Right cardiac atrium (tissue), 5 donors: ENCODE measurements around the gene TXNRD3. TPM values are rescaled to one million over a fixed set of nuclear protein-coding genes. Genes with fewer than 3 reads are reported as not detected.
"Not testable (repeated sequence)": the region's sequence is repeated elsewhere in the genome, so short reads cannot be mapped to it uniquely, and the experiment has no call there.

Source experiments
- ATAC-seq, 2 donors: fragments of 200-7000 bp; cut with Tn5 transposase; one replicate each; pipeline versions ENCODE4 v1.8.0 to v1.9.1; 2020; ENCODE audit warnings: moderate library complexity in 2 of 2, mild to moderate bottlenecking in 1 of 2
- DNase-seq, 3 donors: peaks; one replicate each; pipeline ENCODE4 v3.0.0-alpha.2; 2020
- H3K27ac ChIP-seq: one replicate; pipeline ENCODE4 v1.5.1; 2013; ENCODE audit warnings: mild to moderate bottlenecking, low read length, control low read depth, moderate library complexity
- H3K27me3 ChIP-seq: one replicate; pipeline ENCODE4 v1.6.1; 2013; ENCODE audit not compliant: control insufficient read depth, insufficient read depth
- H3K4me1 ChIP-seq: one replicate; pipeline ENCODE4 v1.6.1; 2013; ENCODE audit warnings: low read length; ENCODE audit not compliant: control insufficient read depth, insufficient read depth
- H3K4me3 ChIP-seq: one replicate; pipeline ENCODE4 v1.5.1; 2013; ENCODE audit warnings: low read length, control low read depth
- H3K9me3 ChIP-seq: one replicate; pipeline ENCODE4 v1.6.1; 2013; ENCODE audit warnings: low read length; ENCODE audit not compliant: control insufficient read depth
- WGBS: extraction: QIAGEN DNeasy Blood & Tissue Kit; methylation state at CpG from one replicate; pipeline ENCODE4 v1.1.7; 2013; 5-methylcytosine and 5-hydroxymethylcytosine counted together
- intact Hi-C, 4 donors: fragments of 100-400 bp; cut with DNase I; formaldehyde crosslinking; loops; one replicate each; pipeline versions ENCODE4 v1.11.0 to v1.14.0; 2022 to 2023
- polyA plus RNA-seq: library from polyadenylated mRNA; stranded (reverse); fragments of 200-250 nt; gene quantifications from one replicate; pipeline ENCODE4 v1.2.3, GENCODE V29; 2013
- total RNA-seq, 4 donors: library from RNA; stranded (reverse); fragmentation: NEBNext Ultra II Directional; extraction: Animal tissue kit (Norgen Biotek cat#: 25700); gene quantifications; one replicate each; pipeline ENCODE4 v1.2.1, GENCODE V29; 2021
- donor health status: healthy with polysubstance abuse.
- donor health status: DM: no; HTN: yes; CAD: no.
- donor health status: DM: no; HTN: no; CAD: no.
- donor health status: DM: no; HTN: yes; CAD: no; lungs with severe emphysema.
- donor health status: DM: yes; HTN: yes; CAD: no.

TXNRD3 gene
- total and polyA plus RNA-seq, 5 donors: 3.8 to 9.1 (median 7.1) TPM

DNA sequence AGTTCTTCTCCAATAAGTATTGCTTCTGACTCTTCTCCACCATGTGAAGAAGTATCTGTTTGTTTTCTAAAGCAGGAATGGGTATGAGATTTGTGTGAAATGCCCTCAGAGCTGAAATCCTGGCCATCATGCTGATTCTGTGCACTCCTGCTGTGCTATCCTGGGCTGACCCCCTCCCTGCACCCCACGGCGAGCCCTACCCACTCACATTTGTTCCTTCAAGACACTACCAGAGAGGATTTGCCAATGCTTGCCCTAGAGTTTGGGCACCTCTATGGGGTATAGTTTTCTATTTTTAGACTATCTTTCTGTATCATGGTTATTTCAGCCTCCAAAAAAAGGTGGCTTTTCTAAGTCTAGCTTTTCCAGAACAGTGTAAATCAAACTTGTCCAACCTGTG, 18.5 kb downstream of the TXNRD3 start:
- H3K4me1 ChIP-seq: no peaks in the 10 kb centered on the region
- H3K9me3 ChIP-seq: no peaks in the 10 kb centered on the region
- 71% methylated on average over 2 of the region's 2 CpGs for WGBS
- no peak for ATAC-seq
- no peak overlapping the region for H3K4me3 ChIP-seq
- H3K27ac ChIP-seq: no peak overlapping the region
- H3K27me3 ChIP-seq: no peaks in the 10 kb centered on the region
- no peak for DNase-seq
- intact Hi-C loops: no loop called here

- ATAC-seq (no peak), DNase-seq (no peak)
- WGBS: 85% methylated on average over 5 of the region's 5 CpGs
- Histone ChIP-seq H3K9me3 (no peaks in the 10 kb centered on the region), H3K27ac (no peak overlapping the region), H3K4me1 (no peaks in the 10 kb centered on the region), H3K4me3 (no peak overlapping the region), H3K27me3 (no peaks in the 10 kb centered on the region)
- intact Hi-C loops: no loop called here
Observed at GRCh38 chr3:126634803-126635202, 20.1 kb downstream of the TXNRD3 start.

DNA sequence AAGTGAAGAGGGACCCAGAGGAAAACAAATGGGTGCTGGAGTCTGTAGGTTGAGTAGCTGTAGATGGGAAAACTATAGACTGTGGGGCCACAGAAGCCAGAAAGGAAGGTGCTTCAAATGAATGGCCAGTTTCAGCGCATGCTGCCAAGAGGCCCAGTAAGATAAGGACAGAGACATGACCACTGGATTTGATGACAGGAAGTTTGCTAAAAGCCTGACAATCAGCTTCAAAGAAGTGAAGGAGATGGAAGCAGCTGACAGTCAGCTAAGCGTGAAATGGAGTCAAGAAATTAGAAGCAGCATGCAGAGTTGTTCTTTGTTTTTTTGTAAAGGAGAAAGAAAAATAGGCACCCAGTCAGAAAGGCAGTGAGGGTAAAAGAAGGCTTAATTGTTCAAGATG, 24.9 kb downstream of the TXNRD3 start:
- DNase-seq: no peak
- H3K27me3 ChIP-seq: no peaks in the 10 kb centered on the region
- H3K27ac ChIP-seq: no peak overlapping the region
- ATAC-seq: no peak
- no peaks in the 10 kb centered on the region for H3K9me3 ChIP-seq
- intact Hi-C loops: no loop called here
- 45% methylated on average over 2 of the region's 2 CpGs for WGBS
- H3K4me1 ChIP-seq: no peaks in the 10 kb centered on the region
- H3K4me3 ChIP-seq: no peak overlapping the region

GRCh38 chr3:126625735-126626134, 29.2 kb downstream of the TXNRD3 start:
- not testable (repeated sequence) for H3K4me1 ChIP-seq, H3K27me3 ChIP-seq, H3K4me3 ChIP-seq, H3K9me3 ChIP-seq, ATAC-seq, H3K27ac ChIP-seq, DNase-seq
- 88% methylated on average over 3 of the region's 3 CpGs for WGBS
- intact Hi-C loops: loop anchor here in 1 of 4 donors (10.0 kb wide), 1 partner anchor 101 kb away; the partner anchor contains the start of gene CHST13

- peaks cover 3% of the 10 kb centered on the region for H3K4me1 ChIP-seq
- no peak for ATAC-seq
- no peaks in the 10 kb centered on the region for H3K9me3 ChIP-seq
- DNase-seq: no peak
- 95% methylated on average over 1 of the region's 1 CpG for WGBS
- no peaks in the 10 kb centered on the region for H3K27me3 ChIP-seq
- no peak overlapping the region for H3K27ac ChIP-seq
- H3K4me3 ChIP-seq: no peak overlapping the region
- intact Hi-C loops: loop anchor here in 1 of 4 donors (10.0 kb wide), 1 partner anchor 98 kb away; the partner anchor contains the start of gene CHST13
Observed at GRCh38 chr3:126622694-126623093, 32.2 kb downstream of the TXNRD3 start.

GRCh38 chr3:126621627-126622345, 33.1 kb downstream of the TXNRD3 start:
- H3K9me3 ChIP-seq: no peaks in the 10 kb centered on the region
- H3K4me1 ChIP-seq: peaks cover 3% of the 10 kb centered on the region
- intact Hi-C loops: loop anchor here in 1 of 4 donors (10.0 kb wide), 1 partner anchor 97 kb away; the partner anchor contains the start of gene CHST13
- DNase-seq (no peak), ATAC-seq (no peak)
- no peak overlapping the region for H3K4me3 ChIP-seq
- H3K27ac ChIP-seq: no peak overlapping the region
- WGBS: 91% methylated on average over 2 of the region's 2 CpGs
- no peaks in the 10 kb centered on the region for H3K27me3 ChIP-seq

DNA sequence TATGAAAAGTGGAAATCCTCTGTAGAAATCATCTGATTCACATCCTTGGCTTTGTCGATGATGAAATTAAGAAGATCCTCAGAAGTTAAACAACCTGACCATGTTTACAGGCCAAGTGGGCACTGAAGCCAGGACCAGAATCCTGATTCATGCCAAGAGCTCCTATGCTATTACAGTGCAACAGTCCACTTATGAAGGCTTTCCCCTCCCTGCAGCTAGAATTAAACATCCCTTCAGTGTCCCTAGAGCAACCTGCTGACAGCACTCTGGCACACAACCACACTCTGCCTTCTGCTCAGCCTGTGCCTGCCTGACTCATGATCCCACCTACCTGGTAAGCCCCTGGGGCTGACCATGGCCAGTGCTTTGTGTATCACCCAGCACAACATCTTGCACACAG, 33.8 kb downstream of the TXNRD3 start:
- 74% methylated on average over 1 of the region's 1 CpG for WGBS
- ATAC-seq (peak; percentile 94 to 96), DNase-seq (peak; percentile 40 to 70 (median 67))
- H3K27ac ChIP-seq: no peak overlapping the region
- peaks cover 3% of the 10 kb centered on the region for H3K4me1 ChIP-seq
- no peaks in the 10 kb centered on the region for H3K9me3 ChIP-seq
- intact Hi-C loops: loop anchor here in 1 of 4 donors (10.0 kb wide), 1 partner anchor 96 kb away; the partner anchor contains the start of gene CHST13
- no peaks in the 10 kb centered on the region for H3K27me3 ChIP-seq
- no peak overlapping the region for H3K4me3 ChIP-seq

GRCh38 chr3:126620738-126621137, 34.2 kb downstream of the TXNRD3 start:
- Histone ChIP-seq H3K27ac (no peak overlapping the region), H3K4me1 (peaks cover 3% of the 10 kb centered on the region), H3K4me3 (no peak overlapping the region), H3K27me3 (no peaks in the 10 kb centered on the region), H3K9me3 (no peaks in the 10 kb centered on the region)
- peak; percentile 45 to 57 for ATAC-seq
- 77% methylated on average over 7 of the region's 7 CpGs for WGBS
- DNase-seq: peak in 1 of 3 donors; percentile 16
- intact Hi-C loops: loop anchor here in 1 of 4 donors (10.0 kb wide), 1 partner anchor 96 kb away; the partner anchor contains the start of gene CHST13

GRCh38 chr3:126618760-126619159, 36.2 kb downstream of the TXNRD3 start:
- Histone ChIP-seq H3K4me3 (no peak overlapping the region), H3K27me3 (no peaks in the 10 kb centered on the region), H3K4me1 (peaks cover 3% of the 10 kb centered on the region), H3K9me3 (no peaks in the 10 kb centered on the region), H3K27ac (no peak overlapping the region)
- ATAC-seq (no peak), DNase-seq (no peak)
- intact Hi-C loops: no loop called here

DNA sequence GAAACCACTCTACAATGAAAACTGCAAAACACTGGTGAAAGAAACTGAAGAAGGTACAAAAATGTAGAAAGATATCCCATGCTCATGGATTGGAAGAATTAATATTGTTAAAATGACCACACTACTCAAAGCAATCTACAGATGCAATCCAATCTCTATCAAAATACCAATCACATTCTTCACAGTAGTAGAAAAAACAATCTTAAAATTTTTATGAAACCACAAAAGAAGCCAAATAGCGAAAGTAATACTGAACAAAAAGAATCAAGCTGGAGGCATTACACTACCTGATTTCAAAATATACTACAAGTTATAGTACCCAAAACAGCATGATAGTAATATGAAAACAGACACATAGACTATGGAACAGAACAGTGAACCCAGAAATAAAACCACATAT, 36.9 kb downstream of the TXNRD3 start:
- Histone ChIP-seq H3K27ac (no peak overlapping the region), H3K4me1 (peaks cover 3% of the 10 kb centered on the region), H3K4me3 (no peak overlapping the region), H3K9me3 (no peaks in the 10 kb centered on the region), H3K27me3 (no peaks in the 10 kb centered on the region)
- 95% methylated on average over 1 of the region's 1 CpG for WGBS
- no peak for DNase-seq
- ATAC-seq: no peak
- intact Hi-C loops: no loop called here

- no peak overlapping the region for H3K27ac ChIP-seq
- intact Hi-C loops: no loop called here
- peaks cover 3% of the 10 kb centered on the region for H3K4me1 ChIP-seq
- no peaks in the 10 kb centered on the region for H3K27me3 ChIP-seq
- DNase-seq: no peak
- H3K9me3 ChIP-seq: no peaks in the 10 kb centered on the region
- no peak overlapping the region for H3K4me3 ChIP-seq
- ATAC-seq: no peak
Observed at GRCh38 chr3:126617571-126617970, 37.4 kb downstream of the TXNRD3 start.
